CD4-positive, alpha-beta T cell treated with Interleukin-15 for 4 hours (primary cell): Measurements from ENCODE around the gene PSENEN.

Experiments
- DNase-seq: peaks from one replicate; pipeline ENCODE4 v3.0.0-alpha.2; 2020; ENCODE audit warnings: low spot score

PSENEN gene

DNA sequence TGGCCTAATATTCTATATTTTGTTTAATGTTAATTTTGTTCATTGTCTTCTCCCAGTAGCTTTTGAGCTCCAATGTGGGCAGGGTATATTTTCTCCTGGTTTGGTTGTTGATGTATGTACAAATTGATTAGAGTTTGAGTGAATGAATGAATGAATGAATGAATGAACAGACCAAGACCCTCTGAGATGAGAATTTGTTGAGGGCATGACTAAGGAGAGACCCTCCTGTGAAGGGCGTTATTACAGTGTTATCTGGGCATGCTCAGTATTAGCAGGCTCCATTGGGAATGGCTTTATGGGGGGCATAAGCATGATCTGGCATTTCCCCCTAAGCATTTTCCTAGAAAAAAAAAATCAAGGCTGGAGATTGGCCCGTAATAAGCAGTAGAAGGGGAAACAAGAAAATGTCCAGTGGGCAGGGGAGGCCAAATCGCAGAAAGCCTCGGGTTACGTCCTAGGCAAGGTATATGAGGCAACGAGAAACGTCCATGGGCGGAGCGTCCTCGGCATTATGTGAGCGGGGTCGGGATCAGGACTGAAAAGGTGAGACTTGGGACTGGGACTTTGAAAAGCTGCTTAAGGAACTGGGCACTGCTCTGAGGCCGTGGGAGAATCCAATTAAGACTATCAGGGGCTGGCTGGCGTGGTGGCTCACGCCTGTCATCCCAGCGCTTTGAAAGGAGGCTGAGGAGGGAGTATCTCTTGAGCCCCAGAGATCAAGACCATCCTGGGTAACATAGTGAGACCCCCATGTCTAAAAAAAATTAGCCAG lies 29.0 kb downstream of the PSENEN start:
- no peak for DNase-seq

GRCh38 chr19:35775046-35775297 lies 29.5 kb downstream of the PSENEN start:
- no peak for DNase-seq

- DNase-seq: peak; percentile 99
These were observed 30.0 kb downstream of the PSENEN start, which contains the start of gene ARHGAP33 for GRCh38 chr19:35775298-35776101. ARHGAP33 (plus strand) TSS chr19:35775564; CDS start chr19:35775659, 95 bp downstream.

DNA sequence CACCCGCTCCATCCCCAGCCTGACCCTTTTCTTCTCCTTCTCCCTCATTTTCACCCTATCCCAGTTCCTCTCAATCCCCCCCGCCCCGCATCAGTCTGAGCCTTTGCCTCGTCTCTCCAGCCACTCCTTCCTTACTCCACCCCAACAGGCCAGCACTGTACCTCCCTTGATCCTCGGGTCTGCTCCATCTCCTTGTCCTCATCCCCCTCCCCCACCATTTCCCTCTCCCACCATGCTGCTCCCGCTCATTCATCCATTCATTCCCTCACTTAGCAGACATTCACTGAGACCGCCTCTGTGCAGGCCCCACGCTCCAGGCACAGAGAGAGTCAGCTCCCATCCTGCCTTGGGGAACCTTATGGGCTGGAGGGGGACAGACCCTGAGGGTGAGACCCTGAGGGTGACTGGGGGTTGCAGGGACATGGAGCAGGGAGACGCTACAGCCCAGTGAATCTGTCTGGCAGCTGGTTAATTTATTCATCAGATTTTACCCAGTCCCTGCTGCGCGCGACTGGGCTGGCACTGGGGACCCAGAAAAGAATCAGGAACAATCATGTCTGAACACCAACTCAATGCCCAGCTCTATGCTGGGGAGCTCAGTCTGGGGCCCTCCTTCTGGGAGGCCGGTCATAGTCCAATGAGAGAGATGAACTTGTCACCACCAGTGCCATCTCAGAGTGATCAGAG lies 30.8 kb downstream of the PSENEN start:
- no peak for DNase-seq

GRCh38 chr19:35777086-35777841 lies 31.8 kb downstream of the PSENEN start:
- DNase-seq: no peak

- DNase-seq: no peak
These were observed 32.5 kb downstream of the PSENEN start for GRCh38 chr19:35777961-35778360.

DNA sequence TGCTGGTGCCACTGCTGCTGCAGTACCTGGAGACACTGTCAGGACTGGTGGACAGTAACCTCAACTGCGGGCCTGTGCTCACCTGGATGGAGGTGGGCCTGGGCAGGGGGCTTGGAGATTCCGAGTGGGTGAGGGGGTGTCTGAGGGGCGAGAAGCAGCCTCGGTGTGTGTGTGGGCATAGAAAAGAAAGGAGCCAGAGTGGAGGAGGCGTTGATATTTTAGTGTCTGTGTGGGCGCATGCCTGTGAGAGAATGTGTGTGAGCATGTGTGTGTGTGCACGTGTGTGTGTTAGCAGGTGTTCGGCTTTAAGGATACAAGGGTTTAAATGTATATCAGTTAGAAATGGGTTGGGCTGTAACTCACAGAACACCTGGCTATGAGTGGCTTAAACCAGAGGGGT lies 33.6 kb downstream of the PSENEN start:
- DNase-seq: no peak

DNA sequence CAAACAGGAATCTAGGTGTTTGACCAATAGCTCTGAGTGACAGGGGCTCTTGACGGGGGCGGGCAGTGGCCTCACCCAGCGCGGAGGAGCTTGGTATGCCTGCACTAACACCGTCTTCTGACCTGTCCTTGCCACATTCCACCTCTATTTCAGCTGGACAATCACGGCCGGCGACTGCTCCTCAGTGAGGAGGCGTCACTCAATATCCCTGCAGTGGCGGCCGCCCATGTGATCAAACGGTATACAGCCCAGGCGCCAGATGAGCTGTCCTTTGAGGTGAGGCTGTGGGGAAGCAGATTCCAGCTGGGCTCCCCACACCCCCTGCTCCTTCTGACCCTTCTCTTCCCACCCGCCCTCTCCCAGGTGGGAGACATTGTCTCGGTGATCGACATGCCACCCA lies 34.6 kb downstream of the PSENEN start:
- DNase-seq: no peak

DNA sequence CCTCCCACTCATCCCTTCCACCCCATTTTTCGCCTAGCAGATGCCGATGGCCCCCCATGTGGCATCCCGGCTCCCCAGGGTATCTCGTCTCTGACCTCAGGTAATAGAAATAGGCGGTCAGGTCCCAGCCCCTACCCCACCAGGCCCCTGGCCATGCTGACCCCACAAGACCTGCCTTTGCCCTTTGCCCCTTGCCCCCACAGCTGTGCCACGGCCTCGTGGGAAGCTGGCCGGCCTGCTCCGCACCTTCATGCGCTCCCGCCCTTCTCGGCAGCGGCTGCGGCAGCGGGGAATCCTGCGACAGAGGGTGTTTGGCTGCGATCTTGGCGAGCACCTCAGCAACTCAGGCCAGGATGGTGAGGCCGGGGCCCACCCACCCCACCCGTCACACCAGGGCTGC lies 35.3 kb downstream of the PSENEN start:
- no peak for DNase-seq

DNA sequence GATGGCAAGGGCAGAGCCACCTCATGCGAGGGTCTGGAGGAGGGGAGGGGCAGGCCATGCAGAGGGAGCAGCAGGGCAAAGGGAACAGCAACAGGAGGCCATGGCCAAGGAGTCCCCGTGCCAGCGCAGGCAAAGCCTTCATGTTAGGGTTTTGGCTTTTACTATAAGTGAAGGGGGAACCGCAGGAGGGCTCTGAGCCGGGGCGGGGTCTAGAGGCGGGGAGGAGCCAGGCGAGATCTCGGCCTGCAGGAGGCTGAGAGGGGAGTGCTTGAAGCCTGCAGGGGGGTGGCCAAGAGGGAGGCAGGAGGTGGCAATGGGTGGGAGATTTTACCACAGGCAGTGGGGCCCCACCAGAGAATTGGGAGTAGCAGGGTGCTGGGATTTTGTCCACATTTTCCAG lies 36.2 kb downstream of the PSENEN start:
- DNase-seq: no peak

DNA sequence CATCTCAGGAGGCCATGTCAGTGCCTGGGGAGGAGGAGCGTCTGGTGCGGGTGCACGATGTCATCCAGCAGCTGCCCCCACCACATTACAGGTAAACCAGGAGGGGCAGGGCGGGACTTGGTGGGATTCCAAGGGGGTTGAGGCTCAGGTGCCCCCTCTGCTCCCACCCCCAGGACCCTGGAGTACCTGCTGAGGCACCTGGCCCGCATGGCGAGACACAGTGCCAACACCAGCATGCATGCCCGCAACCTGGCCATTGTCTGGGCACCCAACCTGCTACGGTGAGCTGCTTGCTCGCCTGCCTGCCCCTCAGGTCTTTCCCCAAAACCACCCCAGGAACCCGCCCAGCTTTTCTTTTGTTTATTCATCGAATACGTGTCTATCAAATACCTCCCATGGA lies 37.1 kb downstream of the PSENEN start:
- no peak for DNase-seq

GRCh38 chr19:35783469-35784434 lies 38.3 kb downstream of the PSENEN start:
- DNase-seq: no peak

- no peak for DNase-seq
These were observed 39.3 kb downstream of the PSENEN start for GRCh38 chr19:35784503-35785338.

GRCh38 chr19:35785339-35785627 lies 39.8 kb downstream of the PSENEN start:
- no peak for DNase-seq

GRCh38 chr19:35786299-35787160 lies 41.1 kb downstream of the PSENEN start:
- no peak for DNase-seq

DNA sequence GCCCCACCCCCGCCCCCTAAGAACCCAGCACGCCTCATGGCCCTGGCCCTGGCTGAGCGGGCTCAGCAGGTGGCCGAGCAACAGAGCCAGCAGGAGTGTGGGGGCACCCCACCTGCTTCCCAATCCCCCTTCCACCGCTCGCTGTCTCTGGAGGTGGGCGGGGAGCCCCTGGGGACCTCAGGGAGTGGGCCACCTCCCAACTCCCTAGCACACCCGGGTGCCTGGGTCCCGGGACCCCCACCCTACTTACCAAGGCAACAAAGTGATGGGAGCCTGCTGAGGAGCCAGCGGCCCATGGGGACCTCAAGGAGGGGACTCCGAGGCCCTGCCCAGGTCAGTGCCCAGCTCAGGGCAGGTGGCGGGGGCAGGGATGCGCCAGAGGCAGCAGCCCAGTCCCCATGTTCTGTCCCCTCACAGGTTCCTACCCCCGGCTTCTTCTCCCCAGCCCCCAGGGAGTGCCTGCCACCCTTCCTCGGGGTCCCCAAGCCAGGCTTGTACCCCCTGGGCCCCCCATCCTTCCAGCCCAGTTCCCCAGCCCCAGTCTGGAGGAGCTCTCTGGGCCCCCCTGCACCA lies 41.9 kb downstream of the PSENEN start:
- no peak for DNase-seq

DNA sequence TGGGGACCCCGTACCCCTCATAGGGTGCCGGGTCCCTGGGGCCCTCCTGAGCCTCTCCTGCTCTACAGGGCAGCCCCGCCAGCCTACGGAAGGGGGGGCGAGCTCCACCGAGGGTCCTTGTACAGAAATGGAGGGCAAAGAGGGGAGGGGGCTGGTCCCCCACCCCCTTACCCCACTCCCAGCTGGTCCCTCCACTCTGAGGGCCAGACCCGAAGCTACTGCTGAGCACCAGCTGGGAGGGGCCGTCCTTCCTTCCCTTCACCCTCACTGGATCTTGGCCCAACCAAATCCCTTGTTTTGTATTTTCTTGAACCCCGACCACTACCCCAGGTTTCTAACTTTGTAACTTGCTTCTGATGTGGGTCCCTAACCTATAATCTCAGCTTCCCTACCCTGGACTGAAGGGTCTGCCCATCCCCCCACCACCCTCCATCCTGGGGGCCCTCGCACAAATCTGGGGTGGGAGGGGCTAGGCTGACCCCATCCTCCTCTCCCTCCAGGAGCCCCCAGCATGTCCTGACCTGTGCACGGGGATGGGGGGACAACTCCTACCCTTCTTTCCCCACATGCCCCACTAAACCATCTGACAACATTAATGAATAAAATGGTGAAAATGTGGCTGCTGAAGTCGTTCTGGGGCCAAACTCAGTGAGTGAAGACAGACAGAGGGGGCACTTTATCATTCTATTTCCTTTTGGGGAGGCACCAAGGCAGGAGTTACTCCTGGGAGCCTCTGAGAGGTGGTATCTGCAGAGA lies 42.9 kb downstream of the PSENEN start:
- no peak for DNase-seq
